Transverse colon (tissue), 4 donors: ENCODE data around the gene ARMS2.

ENCODE experiments used
- CTCF ChIP-seq, 5 experiments: fragments of 200-600 bp in 3 of 5; fragments of 450-650 bp in 2 of 5; sonication (generic) in 3 of 5; IDR thresholded peaks; 1 replicate in 2 of 5; 2 replicates in 3 of 5; pipeline ENCODE4 v1.5.1; 2016 to 2017; ENCODE audit warnings: antibody characterized with exemption in 5 of 5, inconsistent platforms in 3 of 5, mild to moderate bottlenecking in 2 of 5, moderate library complexity in 1 of 5
- EP300 ChIP-seq: sonication (generic); formaldehyde crosslinking; IDR thresholded peaks from one replicate; pipeline ENCODE4 v1.6.1; 2017; ENCODE audit warnings: antibody characterized with exemption, low read depth
- POLR2A ChIP-seq: fragments of 450-650 bp; IDR thresholded peaks from one replicate; pipeline ENCODE4 v1.6.1; 2016; ENCODE audit warnings: antibody characterized with exemption, mild to moderate bottlenecking, moderate library complexity
- POLR2AphosphoS5 ChIP-seq, 3 donors: sonication (generic); formaldehyde crosslinking; IDR thresholded peaks; one replicate each; pipeline ENCODE4 v1.6.1; 2016; ENCODE audit warnings: antibody characterized with exemption in 3 of 3

DNA sequence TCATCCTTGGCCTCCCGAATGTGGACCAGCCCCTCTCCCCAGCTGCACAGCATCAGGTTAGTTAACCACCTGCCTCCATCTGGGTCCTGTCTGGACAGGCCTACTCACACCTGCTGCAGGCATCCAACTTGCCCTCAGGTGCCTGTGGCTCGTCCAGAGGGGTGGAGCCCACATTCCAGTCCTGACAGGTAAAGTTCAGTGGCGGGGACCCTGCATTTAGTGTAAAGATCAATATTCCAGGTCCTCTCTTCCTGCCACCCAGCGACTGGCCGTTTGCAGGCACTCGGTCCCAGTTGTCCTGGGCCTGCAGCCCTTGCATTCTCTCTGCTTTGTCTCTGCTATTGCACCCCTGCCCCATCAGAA, 21.9 kb downstream of the ARMS2 start:
- TF ChIP-seq POLR2A (no peak), CTCF (IDR thresholded peaks at IDR 0.05) (no peak), POLR2AphosphoS5 (IDR thresholded peaks at IDR 0.05) (no peak), EP300 (no peak)
